H1 (cell line): Measurements from ENCODE around the gene CHD6. TPM values are rescaled to one million over a fixed set of nuclear protein-coding genes. Genes with fewer than 3 reads are reported as not detected.

Experiments
- CTCF ChIA-PET: fragments of 300-600 bp; sonication (Branson Sonifier 250); formaldehyde crosslinking; loops from one replicate; lab custom pipeline; 2021; ENCODE audit not compliant: partially characterized antibody; lab: Charles Lee
- POLR2A ChIA-PET: fragments of 300-600 bp; sonication (Branson Sonifier 250); formaldehyde crosslinking; loops from one replicate; lab custom pipeline; 2021; ENCODE audit warnings: inconsistent platforms; ENCODE audit not compliant: partially characterized antibody; lab: Charles Lee
- DNase-seq, 2 experiments: peaks; one replicate each; pipeline versions ENCODE4 v3.0.0 to v3.0.0-alpha.2; 2010 to 2022; ENCODE audit warnings: low spot score in 2 of 2, low read depth in 1 of 2, mixed read lengths in 1 of 2
- FAIRE-seq: peaks from 2 replicates; lab custom pipeline; 2011; peaks lifted over from hg19 to GRCh38; lab: Jason Lieb, UNC
- H2AFZ ChIP-seq: 2 replicates; pipeline ENCODE4 v1.8.1; 2012; ENCODE audit warnings: low read length, inconsistent platforms
- H2AK5ac ChIP-seq: 2 replicates; pipeline ENCODE4 v1.6.1; 2013; ENCODE audit warnings: low read depth, low read length
- H2BK120ac ChIP-seq: replicated peaks from 2 replicates; pipeline ENCODE3; 2013; ENCODE audit warnings: low read depth, low read length, inconsistent platforms
- H2BK12ac ChIP-seq: 2 replicates; pipeline ENCODE4 v1.6.1; 2013; ENCODE audit warnings: low read depth, low read length
- H2BK15ac ChIP-seq: 2 replicates; pipeline ENCODE4 v1.6.1; 2013; ENCODE audit warnings: low read length
- H2BK20ac ChIP-seq: 2 replicates; pipeline ENCODE4 v1.6.1; 2013; ENCODE audit warnings: low read length
- H2BK5ac ChIP-seq: 2 replicates; pipeline ENCODE4 v1.6.1; 2013; ENCODE audit warnings: low read depth, low read length
- H3K14ac ChIP-seq: 2 replicates; pipeline ENCODE4 v1.6.1; 2013; ENCODE audit warnings: inconsistent platforms; ENCODE audit not compliant: insufficient read length
- H3K18ac ChIP-seq: 2 replicates; pipeline ENCODE4 v1.6.1; 2013; ENCODE audit warnings: low read length; ENCODE audit errors: extremely low read depth
- H3K23ac ChIP-seq: 2 replicates; pipeline ENCODE4 v1.6.1; 2013; ENCODE audit warnings: inconsistent platforms; ENCODE audit not compliant: insufficient read length
- H3K23me2 ChIP-seq: 2 replicates; pipeline ENCODE4 v1.6.1; 2013; ENCODE audit warnings: low read depth, low read length
- H3K27ac ChIP-seq: 2 replicates; pipeline ENCODE4 v1.6.1; 2011; ENCODE audit warnings: low read depth, low read length, inconsistent platforms
- H3K27me3 ChIP-seq, 4 experiments: replicated peaks in 1 of 4; 1 replicate in 1 of 4; 2 replicates in 3 of 4; pipeline versions ENCODE4 v1.6.1 to v1.8.1; 2011 to 2013; ENCODE audit warnings: low read length in 3 of 4, mild to moderate bottlenecking in 3 of 4, inconsistent platforms in 2 of 4, mixed read lengths in 2 of 4, moderate library complexity in 1 of 4; ENCODE audit not compliant: control insufficient read depth in 3 of 4, insufficient read depth in 3 of 4; ENCODE audit errors: extremely low read depth in 1 of 4
- H3K36me3 ChIP-seq, 4 experiments: 2 replicates each; pipeline versions ENCODE4 v1.6.1 to v1.8.1; 2011 to 2013; ENCODE audit warnings: mild to moderate bottlenecking in 4 of 4, low read length in 3 of 4, moderate library complexity in 2 of 4, control low read depth in 1 of 4, inconsistent platforms in 1 of 4; ENCODE audit not compliant: insufficient read depth in 4 of 4, control insufficient read depth in 2 of 4
- H3K4ac ChIP-seq: replicated peaks from 2 replicates; pipeline ENCODE3; 2013; ENCODE audit warnings: low read length, low read depth, mixed read lengths, inconsistent platforms; ENCODE audit not compliant: insufficient read length
- H3K4me1 ChIP-seq, 4 experiments: replicated peaks in 1 of 4; 1 replicate in 1 of 4; 2 replicates in 3 of 4; pipeline versions ENCODE4 v1.6.1 to v1.8.1; 2011 to 2013; ENCODE audit warnings: low read length in 3 of 4, inconsistent platforms in 2 of 4, mixed read lengths in 1 of 4; ENCODE audit not compliant: insufficient read depth in 4 of 4, control insufficient read depth in 3 of 4
- H3K4me2 ChIP-seq, 2 experiments: 2 replicates each; pipeline versions ENCODE4 v1.6.1 to v1.8.1; 2011 to 2013; ENCODE audit warnings: low read depth in 2 of 2, low read length in 2 of 2, control low read depth in 1 of 2, inconsistent platforms in 1 of 2, mild to moderate bottlenecking in 1 of 2; ENCODE audit not compliant: insufficient read depth in 1 of 2
- H3K4me3 ChIP-seq, 4 experiments: fragments of 200-600, 300-600 bp in 1 of 4; sonication (generic), shearing (Covaris generic), sonication (Bioruptor Twin) in 1 of 4; 2 replicates each; pipeline versions ENCODE4 v1.5.1 to v1.8.1; 2011 to 2016; ENCODE audit warnings: low read length in 4 of 4, low read depth in 3 of 4, control low read depth in 2 of 4, inconsistent platforms in 2 of 4, mild to moderate bottlenecking in 2 of 4, mixed read lengths in 1 of 4, moderate library complexity in 1 of 4; ENCODE audit not compliant: insufficient read depth in 2 of 4; ENCODE audit errors: extremely low read depth in 1 of 4
- H3K56ac ChIP-seq: replicated peaks from 2 replicates; pipeline ENCODE3; 2013; ENCODE audit warnings: low read depth, mild to moderate bottlenecking, mixed read lengths, low read length, inconsistent platforms; ENCODE audit not compliant: insufficient read length
- H3K79me1 ChIP-seq: 2 replicates; pipeline ENCODE4 v1.6.1; 2013; ENCODE audit warnings: low read depth, low read length, control low read depth
- H3K79me2 ChIP-seq, 2 experiments: 2 replicates each; pipeline versions ENCODE4 v1.6.1 to v1.8.1; 2012 to 2013; ENCODE audit warnings: low read length in 2 of 2, mild to moderate bottlenecking in 2 of 2, inconsistent platforms in 1 of 2; ENCODE audit not compliant: insufficient read depth in 2 of 2, control insufficient read depth in 1 of 2
- H3K9ac ChIP-seq, 4 experiments: replicated peaks in 1 of 4; 1 replicate in 1 of 4; 2 replicates in 3 of 4; pipeline versions ENCODE4 v1.6.1 to v1.8.1; 2011 to 2013; ENCODE audit warnings: low read depth in 3 of 4, low read length in 3 of 4, control low read depth in 2 of 4, mild to moderate bottlenecking in 2 of 4, moderate library complexity in 2 of 4, inconsistent platforms in 1 of 4; ENCODE audit errors: extremely low read depth in 1 of 4
- H3K9me3 ChIP-seq, 2 experiments: 2 replicates each; pipeline versions ENCODE4 v1.6.1 to v1.8.1; 2012 to 2013; ENCODE audit warnings: mild to moderate bottlenecking in 2 of 2, moderate library complexity in 2 of 2, control low read depth in 1 of 2, inconsistent platforms in 1 of 2, low read depth in 1 of 2, low read length in 1 of 2, mixed read lengths in 1 of 2; ENCODE audit not compliant: insufficient read depth in 2 of 2
- H4K20me1 ChIP-seq, 2 experiments: replicated peaks in 1 of 2; 2 replicates each; pipeline versions ENCODE3 to v1.8.1; 2011 to 2013; ENCODE audit warnings: inconsistent platforms in 2 of 2, low read length in 2 of 2, mild to moderate bottlenecking in 1 of 2; ENCODE audit not compliant: insufficient read depth in 2 of 2, control insufficient read depth in 1 of 2
- H4K5ac ChIP-seq: 2 replicates; pipeline ENCODE4 v1.6.1; 2013; ENCODE audit warnings: low read length, low read depth, mixed read lengths, inconsistent platforms; ENCODE audit not compliant: insufficient read length
- H4K8ac ChIP-seq: 2 replicates; pipeline ENCODE4 v1.8.0; 2013; ENCODE audit warnings: mild to moderate bottlenecking, moderate library complexity, low read length, inconsistent platforms; ENCODE audit not compliant: insufficient read depth; ENCODE audit errors: extremely low read depth
- H4K91ac ChIP-seq: replicated peaks from 2 replicates; pipeline ENCODE3; 2013; ENCODE audit warnings: low read length, mixed read lengths, inconsistent platforms; ENCODE audit not compliant: insufficient read length
- ASH2L ChIP-seq: fragments of 200-600, 300-600 bp; sonication (generic); IDR thresholded peaks from one replicate; pipeline ENCODE4 v1.7.1; 2017; ENCODE audit warnings: low read length
- BRCA1 ChIP-seq: IDR thresholded peaks from 2 replicates; pipeline ENCODE4 v1.6.1; 2012; ENCODE audit warnings: low read depth, low read length, improper control_type of control experiment
- CBX8 ChIP-seq: fragments of 300-800, 300-1000 bp; sonication (generic); IDR thresholded peaks from 2 replicates; pipeline ENCODE4 v1.7.1; 2016; ENCODE audit warnings: low read depth, low read length, borderline replicate concordance
- CHD1 ChIP-seq: IDR thresholded peaks from 2 replicates; pipeline ENCODE4 v1.6.1; 2012; ENCODE audit warnings: low read depth, low read length, improper control_type of control experiment
- CTCF ChIP-seq, 3 experiments: IDR thresholded peaks; 1 replicate in 2 of 3; 2 replicates in 1 of 3; pipeline versions ENCODE4 v1.5.1 to v1.6.1; 2011; ENCODE audit warnings: low read length in 3 of 3, mild to moderate bottlenecking in 3 of 3, inconsistent platforms in 2 of 3, low read depth in 1 of 3, moderate library complexity in 1 of 3; ENCODE audit not compliant: insufficient read depth in 1 of 3; ENCODE audit errors: control extremely low read depth in 1 of 3
- EGR1 ChIP-seq: IDR thresholded peaks from 2 replicates; pipeline ENCODE4 v1.6.1; 2011; ENCODE audit warnings: low read depth, low read length, borderline replicate concordance
- FOSL1 ChIP-seq: IDR thresholded peaks from 2 replicates; pipeline ENCODE4 v1.6.1; 2011; ENCODE audit warnings: mild to moderate bottlenecking, low read depth, low read length, moderate library complexity; ENCODE audit not compliant: insufficient read depth
- GABPA ChIP-seq: IDR thresholded peaks from 2 replicates; pipeline ENCODE4 v1.6.1; 2011; ENCODE audit warnings: mild to moderate bottlenecking, low read length, moderate library complexity, borderline replicate concordance; ENCODE audit not compliant: insufficient read depth
- POLR2A ChIP-seq, 2 experiments: IDR thresholded peaks; 1 replicate in 1 of 2; 2 replicates in 1 of 2; pipeline ENCODE4 v1.6.1; 2011; ENCODE audit warnings: low read depth in 2 of 2, low read length in 2 of 2, mild to moderate bottlenecking in 2 of 2; ENCODE audit errors: control extremely low read depth in 1 of 2
- RBBP5 ChIP-seq: IDR thresholded peaks from 2 replicates; pipeline ENCODE4 v1.7.1; 2012; ENCODE audit warnings: low read depth, mild to moderate bottlenecking, inconsistent platforms, low read length, moderate library complexity, borderline replicate concordance
- SIN3A ChIP-seq, 2 experiments: IDR thresholded peaks in 1 of 2; conservative IDR thresholded peaks in 1 of 2; 2 replicates each; pipeline ENCODE4 v1.6.1; 2011 to 2012; ENCODE audit warnings: low read length in 2 of 2, improper control_type of control experiment in 1 of 2, low read depth in 1 of 2, mild to moderate bottlenecking in 1 of 2
- SIX5 ChIP-seq: IDR thresholded peaks from 2 replicates; pipeline ENCODE4 v1.6.1; 2011; ENCODE audit warnings: mild to moderate bottlenecking, low read depth, low read length
- whole genome bisulfite sequencing, 2 experiments: shearing (Covaris generic) in 1 of 2; methylation state at CpG; one replicate each; pipeline versions ENCODE4 v1.1.6 to v1.1.7; 2013 to 2015; ENCODE audit warnings: low lambda C conversion rate in 2 of 2, mixed read lengths in 2 of 2, inconsistent platforms in 1 of 2, low coverage in 1 of 2, missing lambda C conversion rate in 1 of 2; ENCODE audit not compliant: insufficient replicate concordance in 2 of 2, insufficient coverage in 1 of 2, insufficient read length in 1 of 2; ENCODE audit errors: extremely low coverage in 1 of 2, missing lambda C conversion rate in 1 of 2; 5-methylcytosine and 5-hydroxymethylcytosine counted together
- polyA plus RNA-seq, 7 experiments: library from polyadenylated mRNA; depleted of rRNA in 3 of 7; stranded (reverse) in 5 of 7; unstranded in 2 of 7; fragments of >200 nt in 5 of 7; fragments of 200-250 nt in 2 of 7; gene quantifications; 1 replicate in 5 of 7; 2 replicates in 1 of 7; 4 replicates in 1 of 7; pipeline versions ENCODE4 v1.2.1 to v1.2.3, GENCODE V29; 2011 to 2013; ENCODE audit warnings: missing spikeins in 2 of 7, mixed read lengths in 2 of 7
- total RNA-seq: library from RNA; stranded (reverse); fragmentation: NEBNext Ultra II Directional; extraction: Animal tissue kit (Norgen Biotek cat#: 25700); gene quantifications from 2 replicates; pipeline ENCODE4 v1.2.1, GENCODE V29; 2021

The CHD6 gene
- total and polyA plus RNA-seq, 2 of the 8 experiments (the other 6 are each of a cell fraction or from before 2014, with no cell fraction given): 11.1 to 62.9 TPM

- FAIRE-seq (no peak), DNase-seq (no peak)
- no peak overlapping the region for H4K5ac ChIP-seq
- no peak overlapping the region for H2BK5ac ChIP-seq
- H3K79me1 ChIP-seq: no peaks in the 10 kb centered on the region
- no peak overlapping the region for H2BK12ac ChIP-seq
- H3K27me3 ChIP-seq: peaks cover 18 to 37% (median 34%) of the 10 kb centered on the region in 4 experiments
- H3K9ac ChIP-seq: no peak overlapping the region
- peaks cover 7% of the 10 kb centered on the region; the same call in 1 of the 2 replicates for H3K23me2 ChIP-seq
- no peaks in the 10 kb centered on the region for H3K9me3 ChIP-seq
- H2AFZ ChIP-seq: no peak overlapping the region
- ChIA-PET CTCF (interaction anchor here (0.8 to 2.0 kb wide), 8 partner anchors 11 to 209 kb away, joined by 3 to 6 read pairs (median 4); partner anchors contain the start of gene LPIN3), POLR2A (interaction anchor here (1.2 kb wide), 1 partner anchor 23 kb away, joined by 4 read pairs; the partner anchor contains the start of gene LPIN3)
- no peak overlapping the region for H3K18ac ChIP-seq
- H3K4me1 ChIP-seq: peaks cover 0 to 2% (median 0%) of the 10 kb centered on the region in 4 experiments; a peak in 3 of 7 replicates
- no peak overlapping the region for H3K14ac ChIP-seq
- no peak overlapping the region for H3K27ac ChIP-seq
- H2BK20ac ChIP-seq: no peak overlapping the region
- H4K91ac ChIP-seq: no peak overlapping the region
- H3K4ac ChIP-seq: no peak overlapping the region
- no peak overlapping the region for H2BK15ac ChIP-seq
- H2BK120ac ChIP-seq: no peak overlapping the region
- H3K79me2 ChIP-seq: no peaks in the 10 kb centered on the region
- no peaks in the 10 kb centered on the region for H3K36me3 ChIP-seq
- no peak overlapping the region for H3K23ac ChIP-seq
- H3K56ac ChIP-seq: no peak overlapping the region
- H3K4me3 ChIP-seq: no peak overlapping the region
- no peak overlapping the region for H4K8ac ChIP-seq
- H2AK5ac ChIP-seq: no peak overlapping the region
- WGBS, 2 experiments: 89% methylated on average over 7 of the region's 7 CpGs; no CpG with 5 or more reads in 1 of the 2 experiments
- peaks cover 2 to 10% of the 10 kb centered on the region in 2 experiments for H4K20me1 ChIP-seq
- no peak overlapping the region for H3K4me2 ChIP-seq
- TF ChIP-seq CTCF (IDR thresholded peaks at IDR 0.05; ENCODE audit: control extremely low read depth in 1 of 3, insufficient read depth in 1 of 3, low read depth in 1 of 3, low read length in 3 of 3) (no peak), EGR1 (no peak), GABPA (no peak), CHD1 (no peak), CBX8 (no peak), FOSL1 (no peak), SIN3A (conservative IDR thresholded peaks at IDR 0.05 in 1 of 2, IDR thresholded peaks at IDR 0.05 in 1 of 2; ENCODE audit: low read depth in 1 of 2, low read length in 2 of 2) (no peak), RBBP5 (no peak), POLR2A (IDR thresholded peaks at IDR 0.05; ENCODE audit: control extremely low read depth in 1 of 2, low read depth in 2 of 2, low read length in 2 of 2) (no peak), SIX5 (no peak), BRCA1 (no peak), ASH2L (no peak)
These were observed 254.6 kb downstream of the CHD6 start for GRCh38 chr20:41363601-41364000.
